Measurements from ENCODE around the gene KRT6A.

- no peak for TF ChIP-seq CTCF (IDR thresholded peaks at IDR 0.05)
- no peak for TF ChIP-seq EZH2phosphoT487 (IDR thresholded peaks at IDR 0.05)
Observed at GRCh38 chr12:52439420-52439819, 53.6 kb downstream of the KRT6A start.

All from neural progenitor cell (in vitro differentiated cells).